GM12878 (cell line): Measurements from ENCODE around the gene OR10X1. TPM values are rescaled to one million over a fixed set of nuclear protein-coding genes. Genes with fewer than 3 reads are reported as not detected.

Experiments used
- ATAC-seq: fragments of 200-7000 bp; cut with Tn5 transposase; 3 replicates; pipeline ENCODE4 v1.9.1; 2020; ENCODE audit warnings: mild to moderate bottlenecking, moderate library complexity
- BruUV-seq: library from RNA; stranded (reverse); fragments of 400-500 nt; replicated peaks from 2 replicates; lab custom pipeline; 2021; lab: Mats Ljungman, UMichigan
- CTCF ChIA-PET: fragments of 300-600 bp; sonication (Branson Sonifier 250); formaldehyde crosslinking; extraction: SDS; loops from one replicate; lab custom pipeline; 2021; ENCODE audit warnings: inconsistent platforms; lab: Yijun Ruan, JAX
- POLR2A ChIA-PET: fragments of 350-600 bp; formaldehyde crosslinking; extraction: SDS; loops from one replicate; lab custom pipeline; 2021; ENCODE audit warnings: inconsistent platforms; lab: Charles Lee
- RAD21 ChIA-PET: fragments of 300-600 bp; sonication (Branson Sonifier 250); formaldehyde crosslinking; loops from one replicate; lab custom pipeline; 2023; ENCODE audit warnings: antibody characterized with exemption; ENCODE audit not compliant: unreplicated experiment; lab: Charles Lee
- SMC1A ChIA-PET: fragments of 300-600 bp; sonication (Branson Sonifier 250); formaldehyde crosslinking; loops from one replicate; lab custom pipeline; 2023; ENCODE audit not compliant: unreplicated experiment, uncharacterized antibody; lab: Charles Lee
- DNase-seq: peaks from one replicate; pipeline ENCODE4 v3.0.0-alpha.2; 2011; ENCODE audit warnings: low read depth, low spot score
- FAIRE-seq: peaks from 3 replicates; lab custom pipeline; 2011; peaks lifted over from hg19 to GRCh38; lab: Jason Lieb, UNC
- H2AFZ ChIP-seq: 2 replicates; pipeline ENCODE4 v1.6.0; 2011; ENCODE audit warnings: low read depth, low read length, control low read depth; ENCODE audit not compliant: control insufficient read depth
- H3K27ac ChIP-seq: 2 replicates; pipeline ENCODE4 v1.5.1; 2011; ENCODE audit warnings: control low read depth; ENCODE audit not compliant: control insufficient read depth, insufficient read depth
- H3K27me3 ChIP-seq, 2 experiments: replicated peaks in 1 of 2; 2 replicates each; pipeline versions ENCODE4 v1.6.0 to v1.6.1; 2011; ENCODE audit warnings: low read length in 1 of 2; ENCODE audit not compliant: control insufficient read depth in 2 of 2, insufficient read depth in 2 of 2
- H3K36me3 ChIP-seq, 2 experiments: 2 replicates each; pipeline ENCODE4 v1.5.1; 2011; ENCODE audit warnings: low read length in 1 of 2; ENCODE audit not compliant: control insufficient read depth in 2 of 2, insufficient read depth in 2 of 2
- H3K4me1 ChIP-seq: 2 replicates; pipeline ENCODE4 v1.6.1; 2011; ENCODE audit warnings: mild to moderate bottlenecking, low read length, moderate library complexity, mixed read lengths; ENCODE audit not compliant: control insufficient read depth, insufficient read depth
- H3K4me2 ChIP-seq: 2 replicates; pipeline ENCODE4 v1.6.0; 2011; ENCODE audit warnings: control low read depth; ENCODE audit not compliant: control insufficient read depth, insufficient read depth
- H3K4me3 ChIP-seq: fragments of 200-600 bp; sonication (generic); 2 replicates; pipeline ENCODE4 v1.5.1; 2016
- H3K79me2 ChIP-seq: 2 replicates; pipeline ENCODE4 v1.6.0; 2011; ENCODE audit warnings: low read length; ENCODE audit not compliant: control insufficient read depth, insufficient read depth
- H3K9ac ChIP-seq: 2 replicates; pipeline ENCODE4 v1.8.0; 2011; ENCODE audit warnings: low read length, control low read depth, mixed read lengths; ENCODE audit not compliant: control insufficient read depth, insufficient read depth
- H3K9me3 ChIP-seq: replicated peaks from 3 replicates; pipeline ENCODE4 v1.5.1; 2011; ENCODE audit warnings: mild to moderate bottlenecking, low read length; ENCODE audit not compliant: control insufficient read depth, insufficient read depth
- H4K20me1 ChIP-seq: 2 replicates; pipeline ENCODE4 v1.6.0; 2011; ENCODE audit not compliant: control insufficient read depth, insufficient read depth
- ASH2L ChIP-seq: fragments of 300-600, 200-600 bp; sonication (generic); IDR thresholded peaks from 2 replicates; pipeline ENCODE4 v1.6.1; 2017; ENCODE audit warnings: low read depth, mild to moderate bottlenecking, borderline replicate concordance
- ATF7 ChIP-seq: fragments of 450-650 bp; IDR thresholded peaks from 2 replicates; pipeline ENCODE4 v1.6.1; 2016; ENCODE audit warnings: low read depth, mild to moderate bottlenecking
- CHD1 ChIP-seq: IDR thresholded peaks from 2 replicates; pipeline ENCODE4 v1.6.1; 2012; ENCODE audit warnings: low read depth, low read length, improper control_type of control experiment
- NRF1 ChIP-seq: conservative IDR thresholded peaks from 2 replicates; pipeline ENCODE4 v1.6.1; 2011; ENCODE audit warnings: mild to moderate bottlenecking, low read depth, low read length, improper control_type of control experiment
- POLR2AphosphoS2 ChIP-seq: IDR thresholded peaks from 2 replicates; pipeline ENCODE4 v1.6.1; 2011; ENCODE audit warnings: low read depth, mild to moderate bottlenecking, low read length, improper control_type of control experiment, moderate library complexity
- SMARCA5 ChIP-seq: fragments of 450-650 bp; IDR thresholded peaks from 2 replicates; pipeline ENCODE4 v1.6.1; 2017; ENCODE audit warnings: mild to moderate bottlenecking
- SP1 ChIP-seq: IDR thresholded peaks from one replicate; pipeline ENCODE4 v1.6.1; 2011; ENCODE audit warnings: low read depth, low read length
- SPI1 ChIP-seq: IDR thresholded peaks from 2 replicates; pipeline ENCODE4 v1.6.1; 2011; ENCODE audit warnings: low read depth, mild to moderate bottlenecking, low read length, moderate library complexity, borderline replicate concordance; ENCODE audit not compliant: insufficient read depth
- ZNF622 ChIP-seq: fragments of 450-650 bp; IDR thresholded peaks from 2 replicates; pipeline ENCODE4 v1.6.1; 2017; ENCODE audit warnings: mild to moderate bottlenecking, inconsistent platforms
- WGBS: methylation state at CpG from one replicate; pipeline ENCODE4 v1.1.6; 2016; ENCODE audit warnings: low lambda C conversion rate; ENCODE audit not compliant: insufficient replicate concordance, insufficient coverage; ENCODE audit errors: missing lambda C conversion rate; 5-methylcytosine and 5-hydroxymethylcytosine counted together
- in situ Hi-C: fragments of 300-500 bp; cut with MboI; formaldehyde crosslinking; loops from 9 replicates; pipeline ENCODE4 v1.14.3; 2018; ENCODE audit warnings: mixed read lengths
- intact Hi-C: fragments of 100-400 bp; cut with micrococcal nuclease; formaldehyde crosslinking; loops from one replicate; pipeline ENCODE4 v1.14.2; 2022; ENCODE audit not compliant: unreplicated experiment
- polyA plus RNA-seq, 11 experiments: library from polyadenylated mRNA; depleted of rRNA in 4 of 11; unstranded in 6 of 11; stranded (reverse) in 5 of 11; fragments of >200 nt; fragmentation: Nextera tagmentation in 4 of 11; fragmentation: Illumina TruSeq in 1 of 11; extraction: Ambion mirVana in 4 of 11; extraction: Trizol in 1 of 11; gene quantifications; 1 replicate in 1 of 11; 2 replicates in 10 of 11; pipeline versions ENCODE4 v1.2.1 to v1.2.3, GENCODE V29; 2011 to 2016; ENCODE audit warnings: inconsistent platforms in 2 of 11, missing spikeins in 2 of 11, low read depth in 1 of 11
- total RNA-seq, 4 experiments: library from RNA; depleted of rRNA in 3 of 4; stranded (reverse); fragments of >200 nt in 3 of 4; fragmentation: Illumina TruSeq in 1 of 4; extraction: Trizol in 1 of 4; gene quantifications; 2 replicates each; pipeline versions ENCODE4 v1.2.1 to v1.2.3, GENCODE V29; 2013 to 2021
- TF ChIP-seq, protein P1 (sequence below): IDR thresholded peaks from 2 replicates; pipeline ENCODE4 v1.6.1; 2011; ENCODE audit warnings: borderline replicate concordance, low read depth, mild to moderate bottlenecking, moderate library complexity, low read length; ENCODE audit not compliant: insufficient read depth, poor library complexity, severe bottlenecking

Gene OR10X1
- total and polyA plus RNA-seq, 10 of the 15 experiments (the other 5 are each of a cell fraction or from before 2014, with no cell fraction given) = not detected

- Histone ChIP-seq H3K4me1 (no peaks in the 10 kb centered on the region), H4K20me1 (no peaks in the 10 kb centered on the region), H3K27ac (no peak within 1 kb of the TSS), H3K27me3 (no peaks in the 10 kb centered on the region; a peak in 1 of 4 replicates), H3K36me3 (no peaks in the 10 kb centered on the region), H3K9me3 (no peaks in the 10 kb centered on the region), H3K9ac (no peak within 1 kb of the TSS), H2AFZ (no peak within 1 kb of the TSS), H3K4me2 (no peak within 1 kb of the TSS), H3K79me2 (no peaks in the 10 kb centered on the region), H3K4me3 (no peak within 1 kb of the TSS)
- intact Hi-C loops (no loop called here), in situ Hi-C loops (no loop called here)
- WGBS = 23% methylated on average over 3 of the region's 3 CpGs
- POLR2A ChIA-PET = no interaction called here
- CTCF ChIA-PET = interaction anchor here (0.6 kb wide), 1 partner anchor 121 kb away, joined by 3 read pairs; no protein-coding TSS in a partner anchor
- no peak for ATAC-seq
- RAD21 ChIA-PET = no interaction called here
- TF ChIP-seq SP1 = no peak
- no peak for TF ChIP-seq CHD1
- TF ChIP-seq POLR2AphosphoS2 = no peak
- no peak for TF ChIP-seq ASH2L
- TF ChIP-seq SPI1 = no peak
- no peak for TF ChIP-seq ZNF622
- no peak for TF ChIP-seq SMARCA5
- TF ChIP-seq NRF1 = no peak
- TF ChIP-seq, protein P1, sequence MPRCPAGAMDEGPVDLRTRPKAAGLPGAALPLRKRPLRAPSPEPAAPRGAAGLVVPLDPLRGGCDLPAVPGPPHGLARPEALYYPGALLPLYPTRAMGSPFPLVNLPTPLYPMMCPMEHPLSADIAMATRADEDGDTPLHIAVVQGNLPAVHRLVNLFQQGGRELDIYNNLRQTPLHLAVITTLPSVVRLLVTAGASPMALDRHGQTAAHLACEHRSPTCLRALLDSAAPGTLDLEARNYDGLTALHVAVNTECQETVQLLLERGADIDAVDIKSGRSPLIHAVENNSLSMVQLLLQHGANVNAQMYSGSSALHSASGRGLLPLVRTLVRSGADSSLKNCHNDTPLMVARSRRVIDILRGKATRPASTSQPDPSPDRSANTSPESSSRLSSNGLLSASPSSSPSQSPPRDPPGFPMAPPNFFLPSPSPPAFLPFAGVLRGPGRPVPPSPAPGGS = no peak
- no peak for TF ChIP-seq ATF7
- SMC1A ChIA-PET = no interaction called here
- no peak for DNase-seq
- no TSS peak for BruUV-seq
- no peak for FAIRE-seq
Measured at GRCh38 chr1:158554352-158554751, 25.3 kb downstream of the OR10X1 start, which contains the start of gene OR6Y1. OR6Y1 (minus strand) TSS chr1:158554405; CDS start chr1:158548105, 6,300 bp downstream.
